Measurements from ENCODE around the gene ITGB1BP2.
"Not testable (repeated sequence)": the region's sequence is repeated elsewhere in the genome, so short reads cannot be mapped to it uniquely, and the experiment has no call there.

ITGB1BP2 gene

GRCh38 chrX:71301195-71301924 lies at the start of gene ITGB1BP2:
Gene ITGB1BP2, plus strand, starts transcription at chrX:71301750. Its CDS starts 57 bp downstream, at chrX:71301807.
- no peak for DNase-seq (ENCODE audit: low read depth)

DNA sequence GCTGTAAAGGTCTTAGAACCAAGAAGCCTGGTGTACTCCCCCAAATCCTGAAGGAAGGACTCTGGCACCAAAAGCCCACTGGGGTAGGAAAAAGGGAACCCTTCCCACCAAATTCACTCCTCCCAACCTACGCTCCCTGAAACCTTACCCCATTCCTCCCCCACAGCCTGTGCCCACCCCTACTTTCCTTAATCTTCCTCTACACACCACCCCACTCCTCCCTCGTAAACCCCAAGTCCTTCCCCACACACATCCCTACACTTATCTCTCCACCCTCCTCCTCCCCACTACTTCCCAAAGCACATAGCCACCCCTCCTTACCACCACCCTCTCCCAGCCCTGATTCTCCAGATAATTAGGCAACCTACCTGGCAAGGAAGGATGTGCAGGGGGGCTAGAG lies 49.3 kb upstream of the ITGB1BP2 start:
- DNase-seq (ENCODE audit: low read depth), result no peak

DNA sequence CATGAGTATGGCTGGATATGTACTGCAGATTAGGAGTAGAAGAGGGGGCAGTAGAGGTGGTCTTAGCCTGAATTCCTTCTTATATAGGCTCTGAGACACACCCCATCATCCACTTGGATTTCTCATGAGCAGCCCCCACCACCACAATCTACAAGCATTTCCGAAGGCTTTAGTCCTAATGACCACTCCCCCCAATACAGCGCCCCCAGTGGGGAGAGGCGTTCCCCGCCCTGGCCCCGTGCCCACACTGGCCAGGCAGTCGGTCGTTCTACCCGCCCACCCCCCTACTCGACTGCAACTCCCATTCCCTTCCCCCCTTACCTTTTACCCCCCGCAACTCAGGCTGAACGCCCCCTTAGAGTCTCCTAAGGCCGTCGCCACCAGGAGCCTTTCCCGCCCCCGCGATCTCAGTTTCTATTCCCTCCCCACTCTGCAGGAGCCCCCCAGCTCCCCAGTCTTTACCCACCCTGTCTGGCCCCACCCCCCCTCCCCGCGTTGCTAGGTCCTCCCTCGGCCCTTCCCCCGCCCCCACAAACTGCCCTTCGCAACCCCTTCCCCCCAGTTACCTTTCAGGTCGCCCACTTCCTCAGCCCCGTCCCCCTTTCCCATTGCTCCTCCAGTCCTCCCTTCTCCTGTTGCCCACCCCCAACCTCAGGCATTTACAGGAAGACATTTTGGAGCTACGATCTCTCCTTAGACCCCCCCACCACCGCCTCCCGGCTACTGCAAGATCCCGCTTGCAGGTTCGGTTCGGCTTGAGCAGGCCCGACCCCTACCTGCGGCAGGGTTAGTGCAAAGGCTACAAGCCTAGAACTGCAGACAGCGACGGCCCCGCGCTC lies 48.1 kb upstream of the ITGB1BP2 start:
- DNase-seq (ENCODE audit: low read depth), result no peak

DNA sequence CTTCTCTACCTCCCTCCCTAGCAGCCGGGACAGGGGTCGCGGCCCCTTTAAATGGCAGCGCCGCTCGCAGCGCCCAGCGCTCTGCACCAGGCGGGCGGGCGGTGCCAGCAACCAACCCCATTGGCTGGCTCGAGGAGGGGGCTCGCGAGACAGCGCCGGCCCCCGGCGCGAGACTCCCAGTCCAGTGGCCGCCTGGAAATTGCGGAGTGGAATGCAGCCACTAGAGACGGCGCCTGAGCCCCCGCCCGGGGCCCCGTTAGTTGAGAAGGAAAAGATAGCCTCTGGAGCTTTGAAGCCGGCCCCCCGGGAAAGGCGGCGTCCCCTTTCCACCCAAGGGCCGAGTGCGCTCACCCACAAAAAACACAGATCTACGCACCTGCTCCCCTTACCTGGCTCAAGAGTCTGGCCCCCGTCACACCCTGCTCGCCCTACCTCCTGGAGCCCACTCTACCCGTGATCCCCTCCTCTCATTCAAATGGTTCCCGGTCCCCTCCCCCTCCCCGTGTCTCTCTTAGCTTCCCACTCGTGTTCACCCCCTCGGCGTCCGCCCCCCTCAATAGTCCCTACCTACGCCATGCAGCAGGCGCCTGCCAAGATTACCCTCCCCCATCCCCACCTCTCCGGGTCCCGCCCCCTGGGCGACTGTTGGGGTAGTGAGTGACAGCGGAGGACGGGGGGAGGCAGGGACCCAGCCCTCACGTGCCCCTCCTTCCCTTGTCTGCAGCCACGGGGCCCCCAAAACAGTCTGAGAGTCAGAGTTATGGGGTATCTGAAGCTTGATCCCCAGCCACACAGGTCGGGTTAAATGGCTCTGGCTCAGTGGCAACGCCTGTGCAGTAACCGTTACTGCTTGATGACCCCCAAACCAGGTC lies 47.2 kb upstream of the ITGB1BP2 start, which contains the start of gene ZMYM3:
ZMYM3 (minus strand) TSS at position 49 of the 872 bp plus-strand sequence. CDS start 885 bp downstream, outside the sequence.
- DNase-seq (ENCODE audit: low read depth), result peak; percentile 71

DNA sequence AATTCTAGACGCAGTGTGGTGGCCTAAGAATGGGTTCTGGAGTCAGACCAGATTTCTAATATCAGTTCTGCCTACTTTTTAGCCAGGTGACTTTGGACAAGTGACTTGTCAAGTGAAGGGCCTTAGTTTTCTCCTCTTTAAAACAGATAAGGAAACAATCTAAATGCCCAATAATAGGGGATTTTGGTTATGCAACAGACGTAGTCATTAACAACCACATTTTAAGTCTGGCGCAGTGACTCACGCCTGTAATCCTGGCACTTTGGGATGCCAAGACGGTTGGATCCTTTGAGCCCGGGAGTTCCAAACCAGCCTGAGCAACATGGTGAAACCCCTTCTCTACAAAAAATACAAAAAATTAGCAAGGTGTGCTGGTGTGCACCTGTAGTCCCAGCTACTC lies 45.5 kb upstream of the ITGB1BP2 start:
- no peak for DNase-seq (ENCODE audit: low read depth)

DNA sequence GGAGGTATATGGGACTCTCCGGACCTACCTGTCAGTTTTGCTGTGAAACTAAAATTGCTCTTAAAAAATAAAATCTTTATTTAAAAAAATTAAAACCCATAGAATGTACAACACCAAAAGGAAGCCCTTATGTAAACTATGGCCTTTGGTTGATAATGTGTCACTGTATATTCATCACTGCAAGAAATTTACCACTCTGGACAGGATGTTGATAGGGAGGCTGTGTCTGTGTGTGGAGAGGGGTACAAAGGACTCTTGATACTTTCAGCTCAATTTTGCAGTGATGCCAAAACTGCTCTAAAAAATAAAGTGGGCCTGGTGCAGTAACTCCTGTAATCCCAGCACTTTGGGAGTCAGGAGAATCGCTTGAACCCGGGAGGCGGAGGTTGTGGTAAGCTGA lies 44.7 kb upstream of the ITGB1BP2 start:
- DNase-seq (ENCODE audit: low read depth), result no peak

GRCh38 chrX:71268624-71269023 lies 32.9 kb upstream of the ITGB1BP2 start:
- not testable (repeated sequence) for DNase-seq (ENCODE audit: low read depth)

GRCh38 chrX:71269801-71270395 lies 31.7 kb upstream of the ITGB1BP2 start:
- DNase-seq (ENCODE audit: low read depth), result no peak

GRCh38 chrX:71272313-71272712 lies 29.2 kb upstream of the ITGB1BP2 start:
- DNase-seq (ENCODE audit: low read depth), result not testable (repeated sequence)

DNA sequence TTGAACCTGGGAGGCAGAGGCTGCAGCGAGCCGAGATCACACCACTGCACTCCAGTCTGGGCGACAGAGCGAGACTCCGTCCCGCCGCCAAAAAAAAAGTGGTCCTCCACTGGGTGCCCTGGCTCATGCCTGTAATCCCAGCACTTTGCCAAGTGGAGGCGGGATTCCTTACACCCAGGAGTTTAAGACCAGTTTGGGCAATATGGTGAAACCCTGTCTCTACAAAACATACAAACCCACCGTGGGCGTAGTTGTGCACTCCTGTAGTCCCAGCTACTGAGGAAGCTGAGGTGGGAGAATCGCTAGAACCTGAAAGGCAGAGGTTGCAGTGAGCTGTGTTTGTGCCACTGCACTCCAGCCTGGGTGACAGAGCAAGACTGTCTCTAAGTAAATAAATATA lies 20.2 kb upstream of the ITGB1BP2 start:
- not testable (repeated sequence) for DNase-seq (ENCODE audit: low read depth)

DNA sequence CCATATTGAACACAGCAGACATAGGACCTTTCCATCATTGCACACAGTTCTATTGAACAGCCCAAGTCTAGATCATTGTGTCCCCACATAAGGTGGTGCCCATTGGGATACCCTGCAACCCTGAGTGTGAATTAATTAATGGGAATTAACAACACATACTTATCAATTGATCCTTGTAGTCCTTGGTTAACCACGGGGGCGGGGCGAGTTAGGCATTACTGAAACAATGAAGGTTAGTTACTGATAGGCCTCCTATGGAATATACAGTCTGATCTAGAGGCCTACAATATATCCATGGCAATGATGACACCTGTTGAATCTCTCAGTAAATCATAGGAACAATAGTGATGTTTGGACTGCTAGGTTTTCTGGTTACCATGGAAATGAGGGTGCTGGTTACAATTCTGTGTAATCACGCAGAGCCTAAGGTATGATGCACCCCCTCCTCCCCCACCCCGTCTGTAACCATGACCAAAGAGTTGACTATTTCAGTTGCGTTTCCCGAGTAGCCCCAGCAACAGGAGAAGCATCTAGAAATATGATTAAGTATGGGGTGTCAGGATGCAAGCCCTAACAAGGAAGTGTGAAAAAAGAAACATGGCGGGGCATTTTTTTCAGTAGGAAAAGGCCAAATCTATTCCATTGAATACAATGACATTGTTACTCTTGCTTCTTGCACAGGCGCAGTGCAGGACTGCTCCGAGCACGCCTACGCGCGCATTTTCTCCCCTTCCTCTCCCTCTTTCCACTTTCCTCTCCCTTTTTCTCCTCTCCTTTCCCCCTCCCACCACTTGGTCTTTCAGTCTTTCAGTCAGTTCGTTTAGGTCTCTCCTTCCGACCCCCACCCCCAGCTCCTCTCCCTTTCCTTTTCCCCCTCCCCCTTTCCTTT lies 18.8 kb upstream of the ITGB1BP2 start:
- DNase-seq (ENCODE audit: low read depth), result peak; percentile 48

- peak; percentile 81 for DNase-seq (ENCODE audit: low read depth)
Measured at GRCh38 chrX:71283403-71284143, 18.0 kb upstream of the ITGB1BP2 start, which contains the start of gene NONO. Gene NONO, plus strand, starts transcription at chrX:71283635. Its CDS starts 7,003 bp downstream, at chrX:71290638.

DNA sequence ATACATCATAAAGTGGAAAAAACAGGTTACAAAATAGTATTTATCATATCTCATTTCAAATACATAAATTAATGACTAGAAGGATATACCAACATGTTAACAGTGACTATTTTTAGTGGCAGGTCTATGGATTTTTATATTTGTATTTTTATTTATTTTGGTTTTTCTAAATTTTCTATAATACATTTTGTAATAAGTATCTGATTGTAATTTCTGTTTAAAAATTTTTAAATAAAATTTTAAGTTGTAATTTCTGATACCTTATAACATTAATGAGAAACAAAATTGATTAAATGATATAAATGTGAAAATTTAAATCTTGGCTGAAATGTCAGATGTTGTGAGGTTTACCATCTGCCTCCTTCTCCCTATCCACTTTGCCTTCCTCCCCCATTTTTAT lies 15.6 kb upstream of the ITGB1BP2 start:
- no peak for DNase-seq (ENCODE audit: low read depth)

- DNase-seq (ENCODE audit: low read depth), result no peak
Measured at GRCh38 chrX:71291381-71291780, 10.2 kb upstream of the ITGB1BP2 start.

DNA sequence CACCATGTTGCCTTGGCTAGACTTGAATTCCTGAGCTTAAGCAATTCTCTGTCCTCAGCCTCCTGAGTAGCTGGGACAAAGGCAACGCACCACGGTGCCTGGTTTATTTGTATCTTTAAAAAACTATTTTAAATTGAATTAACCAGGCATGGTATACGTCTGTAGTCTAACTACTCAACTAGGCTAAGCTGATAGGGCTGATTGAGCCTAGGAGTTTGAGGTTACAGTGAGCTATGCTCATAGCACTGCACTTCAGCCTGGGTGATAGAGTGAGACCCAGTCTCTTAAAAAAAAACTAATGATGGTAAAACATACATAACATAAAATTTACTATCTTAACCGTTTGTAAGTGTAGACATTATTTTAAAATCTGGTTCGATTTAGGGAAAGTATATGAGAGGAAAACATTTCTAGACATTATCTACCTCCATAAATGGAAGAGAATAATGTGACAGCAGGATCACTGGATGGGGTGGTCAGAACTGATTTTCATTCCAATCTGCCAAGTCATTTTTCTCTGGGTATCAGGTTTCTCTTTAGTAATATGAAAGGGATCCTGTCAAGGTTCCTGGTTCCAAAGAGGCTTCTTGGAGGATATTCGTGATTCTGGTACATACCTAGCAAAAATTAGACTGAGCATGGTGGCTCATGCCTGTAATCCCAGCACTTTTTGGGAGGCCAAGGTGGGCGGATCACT lies 8.7 kb upstream of the ITGB1BP2 start:
- no peak for DNase-seq (ENCODE audit: low read depth)

- DNase-seq (ENCODE audit: low read depth), result no peak
Measured at GRCh38 chrX:71296806-71297205, 4.7 kb upstream of the ITGB1BP2 start.

DNA sequence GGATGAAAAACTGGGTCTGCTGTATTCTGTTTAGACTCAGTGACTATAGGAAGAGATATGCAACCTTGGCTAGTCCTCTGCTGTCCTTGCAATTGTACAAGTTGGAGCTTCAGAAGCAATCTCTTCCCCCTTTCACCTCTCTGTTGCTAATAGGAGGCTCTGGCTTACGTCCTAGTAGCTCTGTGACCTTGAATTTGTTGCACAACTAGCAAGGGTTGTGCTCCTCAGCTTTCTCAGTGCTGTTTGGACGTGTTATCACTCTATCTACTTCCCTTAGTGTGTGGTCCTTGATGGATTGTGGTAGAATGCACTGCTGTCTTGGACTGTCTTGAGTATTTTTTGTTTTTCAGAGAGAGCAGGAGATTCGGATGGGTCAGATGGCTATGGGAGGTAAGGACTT lies 3.4 kb upstream of the ITGB1BP2 start:
- DNase-seq (ENCODE audit: low read depth), result no peak

- not testable (repeated sequence) for DNase-seq (ENCODE audit: low read depth)
Measured at GRCh38 chrX:71300064-71300463, 1.5 kb upstream of the ITGB1BP2 start.

- not testable (repeated sequence) for DNase-seq (ENCODE audit: low read depth)
Measured at GRCh38 chrX:71300495-71300894, 1.1 kb upstream of the ITGB1BP2 start.
